IMR-90 (cell line): ENCODE data around the gene SGPL1. TPM values are rescaled to one million over a fixed set of nuclear protein-coding genes. Genes with fewer than 3 reads are reported as not detected.

Experiments
- ATAC-seq: fragments of 200-7000 bp; cut with Tn5 transposase; 2 replicates; pipeline ENCODE4 v1.9.1; 2020; ENCODE audit warnings: low read depth, mild to moderate bottlenecking, moderate library complexity
- BruUV-seq: library from RNA; stranded (reverse); fragments of 400-500 nt; replicated peaks from 2 replicates; lab custom pipeline; 2021; lab: Mats Ljungman, UMichigan
- CTCF ChIA-PET: fragments of 300-600 bp; formaldehyde crosslinking; extraction: SDS; loops from one replicate; lab custom pipeline; 2021; ENCODE audit warnings: antibody characterized with exemption; lab: Yijun Ruan, JAX
- POLR2A ChIA-PET: fragments of 300-600 bp; sonication (Branson Sonifier 250); formaldehyde crosslinking; loops from one replicate; lab custom pipeline; 2022; ENCODE audit warnings: antibody characterized with exemption; ENCODE audit not compliant: unreplicated experiment; lab: Charles Lee
- DNase-seq: peaks from one replicate; pipeline ENCODE4 v3.0.0; 2013
- H2AFZ ChIP-seq: replicated peaks from 2 replicates; pipeline ENCODE3; 2013; ENCODE audit warnings: low read length, mild to moderate bottlenecking; ENCODE audit not compliant: poor library complexity
- H2AK5ac ChIP-seq: 2 replicates; pipeline ENCODE4 v1.6.1; 2013; ENCODE audit warnings: low read depth, low read length, inconsistent platforms
- H2AK9ac ChIP-seq: replicated peaks from 2 replicates; pipeline ENCODE3; 2013; ENCODE audit warnings: mild to moderate bottlenecking, low read depth, low read length, moderate library complexity; ENCODE audit not compliant: poor library complexity
- H2BK120ac ChIP-seq: 2 replicates; pipeline ENCODE4 v1.6.1; 2013; ENCODE audit warnings: low read depth, low read length, inconsistent platforms
- H2BK15ac ChIP-seq: 3 replicates; pipeline ENCODE4 v1.6.1; 2013; ENCODE audit warnings: low read depth, low read length, inconsistent platforms
- H2BK20ac ChIP-seq: 2 replicates; pipeline ENCODE4 v1.6.1; 2013; ENCODE audit warnings: low read depth, mild to moderate bottlenecking, inconsistent platforms, low read length, moderate library complexity
- H2BK5ac ChIP-seq: 2 replicates; pipeline ENCODE4 v1.6.1; 2013; ENCODE audit warnings: mild to moderate bottlenecking, low read depth, low read length, inconsistent platforms; ENCODE audit not compliant: poor library complexity, severe bottlenecking
- H3K14ac ChIP-seq: replicated peaks from 2 replicates; pipeline ENCODE4 v1.6.1; 2013; ENCODE audit warnings: low read depth, low read length, inconsistent platforms
- H3K18ac ChIP-seq: 2 replicates; pipeline ENCODE4 v1.6.1; 2013; ENCODE audit warnings: low read depth, low read length, control low read depth
- H3K23ac ChIP-seq: 2 replicates; pipeline ENCODE4 v1.6.1; 2013; ENCODE audit warnings: low read depth, low read length, inconsistent platforms
- H3K27ac ChIP-seq: 2 replicates; pipeline ENCODE4 v1.5.1; 2013; ENCODE audit warnings: mild to moderate bottlenecking, control low read depth, low read length; ENCODE audit not compliant: insufficient read depth
- H3K27me3 ChIP-seq: 2 replicates; pipeline ENCODE4 v1.6.1; 2013; ENCODE audit warnings: low read length; ENCODE audit not compliant: control insufficient read depth, insufficient read depth
- H3K36me3 ChIP-seq: 2 replicates; pipeline ENCODE4 v1.6.1; 2013; ENCODE audit warnings: low read length, mixed read lengths; ENCODE audit not compliant: control insufficient read depth, insufficient read depth
- H3K4ac ChIP-seq: 2 replicates; pipeline ENCODE4 v1.6.1; 2013; ENCODE audit warnings: low read depth, low read length, inconsistent platforms
- H3K4me1 ChIP-seq: 2 replicates; pipeline ENCODE4 v1.6.1; 2013; ENCODE audit warnings: low read length, mixed read lengths; ENCODE audit not compliant: control insufficient read depth, insufficient read depth
- H3K4me2 ChIP-seq: 2 replicates; pipeline ENCODE4 v1.6.1; 2013; ENCODE audit warnings: low read depth, mild to moderate bottlenecking, control low read depth, low read length, moderate library complexity
- H3K4me3 ChIP-seq: 2 replicates; pipeline ENCODE4 v1.5.1; 2013; ENCODE audit warnings: low read depth, mild to moderate bottlenecking, control low read depth, low read length, moderate library complexity; ENCODE audit not compliant: insufficient read depth
- H3K56ac ChIP-seq: 2 replicates; pipeline ENCODE4 v1.6.1; 2013; ENCODE audit warnings: low read length, inconsistent platforms; ENCODE audit not compliant: insufficient read depth; ENCODE audit errors: extremely low read depth
- H3K79me1 ChIP-seq, 2 experiments: 2 replicates each; pipeline ENCODE4 v1.6.1; 2013; ENCODE audit warnings: low read length in 2 of 2, inconsistent platforms in 1 of 2, low read depth in 1 of 2
- H3K9ac ChIP-seq: 2 replicates; pipeline ENCODE4 v1.6.1; 2013; ENCODE audit warnings: low read depth, low read length, control low read depth
- H3K9me1 ChIP-seq: 2 replicates; pipeline ENCODE4 v1.6.1; 2013; ENCODE audit warnings: low read length, inconsistent platforms; ENCODE audit not compliant: insufficient read depth
- H3K9me3 ChIP-seq: 2 replicates; pipeline ENCODE4 v1.6.1; 2013; ENCODE audit warnings: low read length; ENCODE audit not compliant: control insufficient read depth, insufficient read depth
- H4K20me1 ChIP-seq: 2 replicates; pipeline ENCODE4 v1.6.1; 2013; ENCODE audit warnings: low read length, inconsistent platforms; ENCODE audit not compliant: insufficient read depth
- H4K5ac ChIP-seq: 2 replicates; pipeline ENCODE4 v1.6.1; 2013; ENCODE audit warnings: mild to moderate bottlenecking, low read depth, low read length, control low read depth
- H4K8ac ChIP-seq, 2 experiments: 2 replicates each; pipeline ENCODE4 v1.6.1; 2013; ENCODE audit warnings: low read depth in 2 of 2, low read length in 2 of 2, control low read depth in 1 of 2, inconsistent platforms in 1 of 2
- H4K91ac ChIP-seq: 2 replicates; pipeline ENCODE4 v1.6.1; 2013; ENCODE audit warnings: low read depth, low read length, inconsistent platforms; ENCODE audit not compliant: insufficient read depth
- BHLHE40 ChIP-seq: fragments of 150-350 bp; IDR thresholded peaks from 2 replicates; pipeline ENCODE4 v1.6.1; 2016; ENCODE audit warnings: mild to moderate bottlenecking, low read depth, low read length
- CEBPB ChIP-seq: IDR thresholded peaks from 2 replicates; pipeline ENCODE4 v1.6.1; 2012; ENCODE audit warnings: low read depth, low read length, improper control_type of control experiment
- CHD1 ChIP-seq: IDR thresholded peaks from 2 replicates; pipeline ENCODE4 v1.6.1; 2012; ENCODE audit warnings: low read depth, low read length, improper control_type of control experiment
- FOS ChIP-seq: fragments of 150-350 bp; IDR thresholded peaks from 2 replicates; pipeline ENCODE4 v1.6.1; 2016; ENCODE audit warnings: low read depth, low read length
- MAFK ChIP-seq: IDR thresholded peaks from 2 replicates; pipeline ENCODE4 v1.6.1; 2012; ENCODE audit warnings: low read depth, low read length, improper control_type of control experiment
- MAZ ChIP-seq: IDR thresholded peaks from 2 replicates; pipeline ENCODE4 v1.6.1; 2012; ENCODE audit warnings: low read depth, mild to moderate bottlenecking, low read length, improper control_type of control experiment, moderate library complexity, borderline replicate concordance
- MXI1 ChIP-seq: IDR thresholded peaks from 2 replicates; pipeline ENCODE4 v1.6.1; 2012; ENCODE audit warnings: low read depth, mild to moderate bottlenecking, low read length, moderate library complexity, borderline replicate concordance
- NFE2L2 ChIP-seq: fragments of 150-350 bp; IDR thresholded peaks from 2 replicates; pipeline ENCODE4 v1.6.1; 2016; ENCODE audit warnings: low read depth, mild to moderate bottlenecking, low read length
- POLR2A ChIP-seq: IDR thresholded peaks from 2 replicates; pipeline ENCODE4 v1.6.1; 2012; ENCODE audit warnings: mild to moderate bottlenecking, low read depth, low read length
- RAD21 ChIP-seq: IDR thresholded peaks from 2 replicates; pipeline ENCODE4 v1.6.1; 2012; ENCODE audit warnings: low read length, improper control_type of control experiment
- RCOR1 ChIP-seq: IDR thresholded peaks from 2 replicates; pipeline ENCODE4 v1.6.1; 2012; ENCODE audit warnings: mild to moderate bottlenecking, low read length, improper control_type of control experiment; ENCODE audit not compliant: insufficient replicate concordance
- RFX5 ChIP-seq: IDR thresholded peaks from 2 replicates; pipeline ENCODE4 v1.8.0; 2012; ENCODE audit warnings: low read depth, mild to moderate bottlenecking, low read length, moderate library complexity
- SMC3 ChIP-seq: fragments of 150-350 bp; IDR thresholded peaks from 2 replicates; pipeline ENCODE4 v1.6.1; 2016; ENCODE audit warnings: low read depth, mild to moderate bottlenecking, antibody characterized with exemption, low read length, moderate library complexity
- WGBS, 2 experiments: methylation state at CpG; one replicate each; pipeline versions ENCODE4 v1.1.5 to v1.1.7; 2013; ENCODE audit warnings: missing lambda C conversion rate in 2 of 2; ENCODE audit not compliant: insufficient read length in 1 of 2; ENCODE audit errors: extremely low coverage in 2 of 2; 5-methylcytosine and 5-hydroxymethylcytosine counted together
- dilution Hi-C: fragments of 300-500 bp; cut with HindIII; formaldehyde crosslinking; loops from one replicate; pipeline ENCODE4 v1.14.3; 2018; ENCODE audit warnings: low sequenced_read_pairs; ENCODE audit not compliant: unreplicated experiment
- in situ Hi-C: fragments of 300-500 bp; cut with MboI; formaldehyde crosslinking; loops from 3 replicates; pipeline ENCODE4 v1.14.3; 2019; ENCODE audit warnings: low sequenced_read_pairs, inconsistent platforms, mixed read lengths
- intact Hi-C: fragments of 100-400 bp; cut with micrococcal nuclease; formaldehyde crosslinking; loops from 2 replicates; pipeline ENCODE4 v1.10.0; 2022
- polyA plus RNA-seq, 3 experiments: library from polyadenylated mRNA; depleted of rRNA; stranded (reverse); fragments of >200 nt; gene quantifications; 2 replicates each; pipeline ENCODE4 v1.2.3, GENCODE V29; 2012; ENCODE audit warnings: low replicate concordance in 1 of 3
- total RNA-seq: library from RNA; depleted of rRNA; stranded (reverse); fragments of >200 nt; gene quantifications from 2 replicates; pipeline ENCODE4 v1.2.3, GENCODE V29; 2012
- TF ChIP-seq, protein P1 (sequence below): conservative IDR thresholded peaks from 2 replicates; pipeline ENCODE4 v1.5.1; 2012; ENCODE audit warnings: mild to moderate bottlenecking, low read depth, low read length, improper control_type of control experiment
- TF ChIP-seq, protein P2 (sequence below): fragments of 150-350 bp; IDR thresholded peaks from 2 replicates; pipeline ENCODE4 v1.6.1; 2016; ENCODE audit warnings: low read depth, mild to moderate bottlenecking, low read length, moderate library complexity, borderline replicate concordance
- TF ChIP-seq, protein P3 (sequence below): fragments of 150-350 bp; IDR thresholded peaks from 2 replicates; pipeline ENCODE4 v1.6.1; 2017; ENCODE audit warnings: mild to moderate bottlenecking, antibody characterized with exemption, low read length, low read depth

SGPL1 gene
- total and polyA plus RNA-seq, 2 of the 4 experiments (the other 2 are of a cell fraction) = 12.2 to 26.7 TPM

- Histone ChIP-seq H2BK20ac (no peak overlapping the region), H3K4me3 (no peak overlapping the region), H3K9ac (no peak overlapping the region), H3K9me1 (peaks cover 4% of the 10 kb centered on the region; the same call in 1 of the 2 replicates), H3K79me1 (peaks cover 24 to 57% of the 10 kb centered on the region in 2 experiments), H3K56ac (no peak overlapping the region), H2BK5ac (no peak overlapping the region), H4K5ac (no peak overlapping the region), H3K4me1 (peaks cover 16% of the 10 kb centered on the region), H3K14ac (no peak overlapping the region), H2AK5ac (no peak overlapping the region), H3K9me3 (no peaks in the 10 kb centered on the region), H2AK9ac (no peak overlapping the region), H3K23ac (no peak overlapping the region), H4K8ac (no peak overlapping the region), H4K91ac (no peak overlapping the region), H3K27me3 (no peaks in the 10 kb centered on the region), H4K20me1 (no peaks in the 10 kb centered on the region; the same call in 1 of the 2 replicates), H3K36me3 (peaks cover 8% of the 10 kb centered on the region), H2BK120ac (no peak overlapping the region), H3K27ac (no peak overlapping the region), H2BK15ac (no peak overlapping the region), H3K4ac (no peak overlapping the region), H3K18ac (no peak overlapping the region), H2AFZ (no peak overlapping the region), H3K4me2 (no peak overlapping the region)
- dilution Hi-C loops (no loop called here), intact Hi-C loops (no loop called here), in situ Hi-C loops (no loop called here)
- ChIA-PET CTCF (interaction anchor here (1.2 kb wide), 1 partner anchor 12 kb away, joined by 3 read pairs; no protein-coding TSS in a partner anchor), POLR2A (no interaction called here)
- DNase-seq (no peak), ATAC-seq (no peak)
- no TSS peak for BruUV-seq
- WGBS, 2 experiments = no CpG with 5 or more reads among the region's 2 CpGs
- TF ChIP-seq RCOR1 (no peak), MAFK (no peak), POLR2A (no peak), NFE2L2 (no peak), RFX5 (no peak), CEBPB (no peak), FOS (no peak), CHD1 (no peak), MAZ (no peak), BHLHE40 (no peak), SMC3 (no peak), RAD21 (no peak), MXI1 (no peak)
- TF ChIP-seq, protein P1, sequence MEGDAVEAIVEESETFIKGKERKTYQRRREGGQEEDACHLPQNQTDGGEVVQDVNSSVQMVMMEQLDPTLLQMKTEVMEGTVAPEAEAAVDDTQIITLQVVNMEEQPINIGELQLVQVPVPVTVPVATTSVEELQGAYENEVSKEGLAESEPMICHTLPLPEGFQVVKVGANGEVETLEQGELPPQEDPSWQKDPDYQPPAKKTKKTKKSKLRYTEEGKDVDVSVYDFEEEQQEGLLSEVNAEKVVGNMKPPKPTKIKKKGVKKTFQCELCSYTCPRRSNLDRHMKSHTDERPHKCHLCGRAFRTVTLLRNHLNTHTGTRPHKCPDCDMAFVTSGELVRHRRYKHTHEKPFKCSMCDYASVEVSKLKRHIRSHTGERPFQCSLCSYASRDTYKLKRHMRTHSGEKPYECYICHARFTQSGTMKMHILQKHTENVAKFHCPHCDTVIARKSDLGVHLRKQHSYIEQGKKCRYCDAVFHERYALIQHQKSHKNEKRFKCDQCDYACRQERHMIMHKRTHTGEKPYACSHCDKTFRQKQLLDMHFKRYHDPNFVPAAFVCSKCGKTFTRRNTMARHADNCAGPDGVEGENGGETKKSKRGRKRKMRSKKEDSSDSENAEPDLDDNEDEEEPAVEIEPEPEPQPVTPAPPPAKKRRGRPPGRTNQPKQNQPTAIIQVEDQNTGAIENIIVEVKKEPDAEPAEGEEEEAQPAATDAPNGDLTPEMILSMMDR = no peak
- TF ChIP-seq, protein P2, sequence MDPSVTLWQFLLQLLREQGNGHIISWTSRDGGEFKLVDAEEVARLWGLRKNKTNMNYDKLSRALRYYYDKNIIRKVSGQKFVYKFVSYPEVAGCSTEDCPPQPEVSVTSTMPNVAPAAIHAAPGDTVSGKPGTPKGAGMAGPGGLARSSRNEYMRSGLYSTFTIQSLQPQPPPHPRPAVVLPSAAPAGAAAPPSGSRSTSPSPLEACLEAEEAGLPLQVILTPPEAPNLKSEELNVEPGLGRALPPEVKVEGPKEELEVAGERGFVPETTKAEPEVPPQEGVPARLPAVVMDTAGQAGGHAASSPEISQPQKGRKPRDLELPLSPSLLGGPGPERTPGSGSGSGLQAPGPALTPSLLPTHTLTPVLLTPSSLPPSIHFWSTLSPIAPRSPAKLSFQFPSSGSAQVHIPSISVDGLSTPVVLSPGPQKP = no peak
- TF ChIP-seq, protein P3, sequence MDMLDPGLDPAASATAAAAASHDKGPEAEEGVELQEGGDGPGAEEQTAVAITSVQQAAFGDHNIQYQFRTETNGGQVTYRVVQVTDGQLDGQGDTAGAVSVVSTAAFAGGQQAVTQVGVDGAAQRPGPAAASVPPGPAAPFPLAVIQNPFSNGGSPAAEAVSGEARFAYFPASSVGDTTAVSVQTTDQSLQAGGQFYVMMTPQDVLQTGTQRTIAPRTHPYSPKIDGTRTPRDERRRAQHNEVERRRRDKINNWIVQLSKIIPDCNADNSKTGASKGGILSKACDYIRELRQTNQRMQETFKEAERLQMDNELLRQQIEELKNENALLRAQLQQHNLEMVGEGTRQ = no peak
Observed at GRCh38 chr10:70846795-70847194, 31.0 kb downstream of the SGPL1 start.
